ENCODE data around the gene AKIRIN1. TPM values are rescaled to one million over a fixed set of nuclear protein-coding genes. Genes with fewer than 3 reads are reported as not detected.

Gene AKIRIN1
- total RNA-seq, 1 donor from 2014 or later: 130 TPM

DNA sequence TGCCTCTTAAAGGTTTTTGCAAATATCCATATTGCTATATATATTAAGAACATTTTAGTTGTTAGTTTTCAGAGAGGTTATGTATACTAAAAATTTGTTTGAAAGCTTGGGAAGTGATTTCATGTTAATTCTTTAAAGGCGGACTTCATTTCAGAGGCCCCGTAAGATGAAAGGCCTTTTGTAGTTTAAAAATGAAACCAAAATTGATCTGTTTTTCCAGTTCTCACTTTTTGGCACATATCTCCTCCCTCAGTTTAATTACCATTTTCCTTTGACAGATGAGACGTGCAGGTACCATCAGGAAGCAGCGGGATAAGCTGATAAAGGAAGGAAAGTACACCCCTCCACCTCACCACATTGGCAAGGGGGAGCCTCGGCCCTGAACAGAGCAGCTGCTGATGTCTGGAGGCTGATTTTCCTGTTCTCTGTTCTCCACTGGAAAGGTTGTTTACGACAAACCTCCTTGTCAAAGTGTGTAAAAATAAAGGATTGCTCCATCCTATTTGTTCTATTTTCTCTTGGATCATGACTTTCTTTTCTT, 43.1 kb downstream of the AKIRIN1 start:
- Histone ChIP-seq H2AFZ (replicated peaks) (no peak overlapping the region), H3K27ac (no peak overlapping the region), H3K9me3 (ENCODE audit: low read depth) (no peaks in the 10 kb centered on the region), H3K36me3 (peaks cover 7% of the 10 kb centered on the region), H3F3A (ENCODE audit: low read depth) (no peaks in the 10 kb centered on the region), H3K79me2 (ENCODE audit: low read depth) (peaks cover 36% of the 10 kb centered on the region), H3K4me2 (no peak overlapping the region), H3K4me1 (no peaks in the 10 kb centered on the region), H4K20me1 (ENCODE audit: low read depth) (peaks cover 7% of the 10 kb centered on the region), H3K9ac (no peak overlapping the region), H3K4me3 (no peak overlapping the region), H3K27me3 (no peaks in the 10 kb centered on the region)
- no peak overlapping the region for H3K27ac Mint-ChIP-seq
- no peak for DNase-seq (ENCODE audit: low spot score)
- no peak for TF ChIP-seq CTCF (IDR thresholded peaks at IDR 0.05)
- no peak for TF ChIP-seq EZH2 (IDR thresholded peaks at IDR 0.05)
- TF ChIP-seq EZH2phosphoT487 (IDR thresholded peaks at IDR 0.05): no peak
- peaks cover 29% of the 10 kb centered on the region for H3K36me3 Mint-ChIP-seq
- H3K9me3 Mint-ChIP-seq: no peaks in the 10 kb centered on the region
- peaks cover 5% of the 10 kb centered on the region for H3K27me3 Mint-ChIP-seq (ENCODE audit: insufficient read depth, low read depth)
- no peak overlapping the region for H3K4me3 Mint-ChIP-seq
- H3K4me1 Mint-ChIP-seq: no peaks in the 10 kb centered on the region

DNA sequence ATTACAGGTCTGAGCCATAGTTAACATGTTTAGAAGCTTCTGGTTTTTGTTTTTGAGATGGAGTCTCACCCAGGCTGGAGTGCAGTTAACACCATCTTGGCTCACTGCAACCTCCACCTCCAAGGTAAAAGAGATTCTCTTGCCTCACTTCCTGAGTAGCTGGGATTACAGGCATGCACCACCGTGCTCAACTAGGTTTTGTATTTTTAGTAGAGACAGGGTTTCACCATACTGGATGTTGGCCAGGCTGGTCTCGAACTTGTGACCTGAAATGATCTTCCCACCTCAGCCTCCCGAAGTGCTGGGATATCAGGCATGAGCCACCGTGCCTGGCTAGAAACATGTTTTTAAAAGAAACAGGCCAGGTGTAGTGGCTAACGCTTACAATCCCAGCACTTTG, 45.6 kb downstream of the AKIRIN1 start:
- H3K4me1 ChIP-seq: no peaks in the 10 kb centered on the region
- no peak for DNase-seq (ENCODE audit: low spot score)
- no peaks in the 10 kb centered on the region for H3K9me3 ChIP-seq (ENCODE audit: low read depth)
- no peaks in the 10 kb centered on the region for H3K4me1 Mint-ChIP-seq
- H3K4me3 ChIP-seq: no peak overlapping the region
- no peak overlapping the region for H2AFZ ChIP-seq (replicated peaks)
- no peak overlapping the region for H3K27ac ChIP-seq
- H3K4me3 Mint-ChIP-seq: no peak overlapping the region
- H3K36me3 Mint-ChIP-seq: peaks cover 24% of the 10 kb centered on the region
- TF ChIP-seq CTCF (IDR thresholded peaks at IDR 0.05) (no peak), EZH2phosphoT487 (IDR thresholded peaks at IDR 0.05) (no peak), EZH2 (IDR thresholded peaks at IDR 0.05) (no peak)
- no peak overlapping the region for H3K4me2 ChIP-seq
- peaks cover 3% of the 10 kb centered on the region for H4K20me1 ChIP-seq (ENCODE audit: low read depth)
- H3F3A ChIP-seq (ENCODE audit: low read depth): no peaks in the 10 kb centered on the region
- no peak overlapping the region for H3K9ac ChIP-seq
- peaks cover 5% of the 10 kb centered on the region for H3K27me3 Mint-ChIP-seq (ENCODE audit: insufficient read depth, low read depth)
- peaks cover 13% of the 10 kb centered on the region for H3K79me2 ChIP-seq (ENCODE audit: low read depth)
- no peaks in the 10 kb centered on the region for H3K9me3 Mint-ChIP-seq
- peaks cover under 1% of the 10 kb centered on the region for H3K36me3 ChIP-seq
- no peak overlapping the region for H3K27ac Mint-ChIP-seq
- no peaks in the 10 kb centered on the region for H3K27me3 ChIP-seq

DNA sequence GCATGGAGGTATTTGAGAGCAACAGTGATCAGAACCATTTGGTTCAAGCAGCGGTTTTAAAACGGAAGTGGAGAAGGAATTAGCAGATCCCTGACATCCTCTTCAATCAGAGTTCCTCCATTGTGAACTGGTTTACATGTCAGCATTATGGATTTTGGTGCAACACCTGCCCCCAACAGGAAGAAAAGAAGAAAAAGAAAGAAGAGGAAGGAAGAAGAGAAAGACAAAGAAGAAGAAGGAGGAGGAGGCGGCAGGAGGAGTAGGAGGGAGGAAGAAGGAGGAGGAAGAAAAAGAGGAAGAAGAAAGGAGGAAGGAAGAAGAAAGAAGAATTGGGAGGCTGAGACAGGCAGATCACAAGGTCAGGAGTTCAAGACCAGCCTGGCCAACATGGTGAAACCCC, 52.4 kb downstream of the AKIRIN1 start:
- DNase-seq (ENCODE audit: low spot score): no peak
- Histone ChIP-seq H3K36me3 (no peaks in the 10 kb centered on the region), H3K27me3 (no peaks in the 10 kb centered on the region), H3K4me1 (peaks cover 13% of the 10 kb centered on the region), H3K4me3 (no peak overlapping the region), H3K9ac (no peak overlapping the region), H2AFZ (replicated peaks) (no peak overlapping the region), H3K27ac (no peak overlapping the region), H3F3A (ENCODE audit: low read depth) (peaks cover 9% of the 10 kb centered on the region), H3K4me2 (no peak overlapping the region), H3K9me3 (ENCODE audit: low read depth) (no peaks in the 10 kb centered on the region), H4K20me1 (ENCODE audit: low read depth) (no peaks in the 10 kb centered on the region), H3K79me2 (ENCODE audit: low read depth) (no peaks in the 10 kb centered on the region)
- Mint-ChIP-seq H3K4me3 (peak overlapping the region; percentile 5), H3K27ac (no peak overlapping the region), H3K9me3 (no peaks in the 10 kb centered on the region), H3K4me1 (peaks cover 19% of the 10 kb centered on the region), H3K36me3 (peaks cover 18% of the 10 kb centered on the region), H3K27me3 (ENCODE audit: insufficient read depth, low read depth) (peaks cover 4% of the 10 kb centered on the region)
- no peak for TF ChIP-seq EZH2 (IDR thresholded peaks at IDR 0.05)
- TF ChIP-seq EZH2phosphoT487 (IDR thresholded peaks at IDR 0.05): no peak
- no peak for TF ChIP-seq CTCF (IDR thresholded peaks at IDR 0.05)

All from neural progenitor cell (in vitro differentiated cells).